Measurements from ENCODE around the gene HERC3. TPM values are rescaled to one million over a fixed set of nuclear protein-coding genes. Genes with fewer than 3 reads are reported as not detected.

Gene HERC3
- polyA plus RNA-seq, 3 donors = 13.9 to 15.7 (median 14.4) TPM

DNA sequence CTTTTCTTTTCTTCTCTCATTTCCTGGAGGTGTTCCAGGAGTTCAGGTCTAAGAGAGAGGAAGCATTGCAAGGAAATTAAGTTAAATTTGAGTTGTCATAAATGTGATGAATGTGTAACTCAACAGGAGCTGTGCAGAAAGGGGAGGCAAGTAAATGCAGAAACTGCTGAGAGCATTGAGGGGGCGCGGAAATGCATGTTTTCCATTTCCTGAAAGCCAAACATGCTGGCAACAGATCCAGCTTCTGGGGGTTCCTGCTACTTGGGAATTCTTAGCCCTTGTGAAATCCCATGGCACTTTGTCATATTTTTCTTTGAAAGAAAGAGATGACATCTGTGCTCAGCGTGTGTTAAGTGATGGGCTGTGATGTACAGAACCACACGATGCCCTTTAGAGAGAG is 139.1 kb downstream of the HERC3 start:
- DNase-seq (ENCODE audit: extremely low read depth in 1 of 11, low read depth in 9 of 11, low spot score in 4 of 11) = no peak

DNA sequence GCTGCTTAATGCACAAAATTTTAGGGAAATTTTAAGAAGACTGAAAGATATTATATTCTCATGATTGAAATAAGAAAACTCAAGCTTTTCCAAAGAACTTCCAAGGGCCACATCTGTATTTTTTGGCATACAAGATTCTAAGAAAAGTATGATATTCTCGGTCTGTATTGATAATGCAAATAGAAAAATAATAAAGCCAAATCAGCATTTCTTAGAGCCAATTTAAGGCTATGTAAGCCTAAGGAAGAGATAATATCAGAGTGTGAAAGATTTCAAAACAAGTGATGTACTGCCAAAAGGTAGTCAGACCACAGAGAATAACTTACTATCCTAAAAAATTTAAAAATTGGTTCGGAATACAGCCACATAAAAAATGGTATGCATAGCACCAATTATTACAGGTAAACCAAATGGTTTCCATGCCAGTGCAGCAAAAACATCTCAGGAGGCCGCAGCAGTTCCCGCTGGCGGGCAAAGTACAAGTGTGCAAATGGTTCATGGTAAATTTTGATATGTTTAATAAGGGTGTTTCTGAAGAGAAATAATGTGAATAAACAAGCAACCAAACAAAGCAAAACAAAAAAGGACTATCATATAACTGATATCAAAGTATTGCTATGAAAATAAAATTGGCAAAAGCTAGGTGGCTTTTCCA is 140.6 kb downstream of the HERC3 start:
- DNase-seq (ENCODE audit: extremely low read depth in 1 of 11, low read depth in 9 of 11, low spot score in 4 of 11) = no peak

DNA sequence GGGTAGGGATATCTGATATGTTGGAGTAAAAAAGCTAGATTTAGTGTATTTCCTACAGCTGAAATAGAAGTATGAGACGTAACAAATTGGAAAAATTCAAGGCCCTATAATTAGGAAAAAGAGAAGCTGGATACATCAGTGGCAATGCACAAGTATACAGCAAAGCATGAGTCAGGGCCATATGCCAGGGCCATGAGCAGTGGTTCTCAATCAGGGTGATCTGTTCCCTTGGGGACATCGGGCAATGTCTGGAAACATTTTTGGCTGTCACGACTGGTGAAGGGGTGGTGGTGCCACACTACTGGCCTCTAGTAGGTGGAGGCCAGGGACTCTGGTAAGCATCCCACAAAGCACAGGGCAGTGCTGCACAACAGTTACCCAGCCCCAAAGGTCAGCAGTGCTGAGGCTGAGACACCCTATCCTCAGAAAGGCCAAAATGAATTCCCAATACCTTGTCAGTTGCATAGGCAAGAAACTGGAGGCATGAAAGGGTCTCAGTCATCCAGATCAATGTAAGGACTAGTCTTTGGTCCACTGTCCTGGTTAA is 142.2 kb downstream of the HERC3 start:
- DNase-seq (ENCODE audit: extremely low read depth in 1 of 11, low read depth in 9 of 11, low spot score in 4 of 11) = no peak

DNA sequence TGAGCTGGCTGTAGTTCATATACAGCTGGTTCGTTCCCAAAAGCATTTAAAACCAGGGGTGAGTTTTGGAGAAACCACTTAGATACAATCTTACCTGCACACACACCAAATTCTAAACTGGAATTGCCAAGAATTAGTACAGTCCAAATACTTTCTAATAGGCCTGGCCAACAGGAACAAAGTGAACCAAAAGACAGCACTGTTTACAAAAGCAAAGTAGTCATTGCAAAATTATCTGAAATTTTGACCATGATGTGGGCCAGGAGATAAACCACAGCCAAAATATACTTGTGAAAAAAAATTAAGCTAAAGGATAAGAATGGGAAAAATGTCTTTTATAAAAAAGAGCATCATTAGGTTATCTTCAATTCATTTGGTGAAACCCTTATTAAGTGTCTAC is 143.3 kb downstream of the HERC3 start:
- no peak for DNase-seq (ENCODE audit: extremely low read depth in 1 of 11, low read depth in 9 of 11, low spot score in 4 of 11)

DNA sequence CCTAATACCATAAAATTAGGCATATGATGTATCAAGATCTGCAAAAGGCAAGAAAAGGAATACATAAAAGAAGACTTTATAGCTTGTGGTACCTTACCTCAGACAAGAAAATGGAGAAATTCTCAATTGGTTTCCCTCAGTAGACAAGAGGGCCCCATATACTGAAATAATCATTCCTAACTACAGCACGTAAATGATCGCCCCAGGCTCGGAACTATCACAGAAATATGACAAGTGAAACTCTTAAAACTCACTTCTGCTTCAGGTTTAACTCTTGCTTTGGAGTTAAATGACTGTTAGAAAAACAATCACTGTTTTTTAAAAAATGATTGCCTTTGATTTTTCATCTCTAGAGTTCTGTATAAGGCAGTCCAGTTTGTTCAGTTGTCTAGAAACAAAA is 144.0 kb downstream of the HERC3 start:
- no peak for DNase-seq (ENCODE audit: extremely low read depth in 1 of 11, low read depth in 9 of 11, low spot score in 4 of 11)

DNA sequence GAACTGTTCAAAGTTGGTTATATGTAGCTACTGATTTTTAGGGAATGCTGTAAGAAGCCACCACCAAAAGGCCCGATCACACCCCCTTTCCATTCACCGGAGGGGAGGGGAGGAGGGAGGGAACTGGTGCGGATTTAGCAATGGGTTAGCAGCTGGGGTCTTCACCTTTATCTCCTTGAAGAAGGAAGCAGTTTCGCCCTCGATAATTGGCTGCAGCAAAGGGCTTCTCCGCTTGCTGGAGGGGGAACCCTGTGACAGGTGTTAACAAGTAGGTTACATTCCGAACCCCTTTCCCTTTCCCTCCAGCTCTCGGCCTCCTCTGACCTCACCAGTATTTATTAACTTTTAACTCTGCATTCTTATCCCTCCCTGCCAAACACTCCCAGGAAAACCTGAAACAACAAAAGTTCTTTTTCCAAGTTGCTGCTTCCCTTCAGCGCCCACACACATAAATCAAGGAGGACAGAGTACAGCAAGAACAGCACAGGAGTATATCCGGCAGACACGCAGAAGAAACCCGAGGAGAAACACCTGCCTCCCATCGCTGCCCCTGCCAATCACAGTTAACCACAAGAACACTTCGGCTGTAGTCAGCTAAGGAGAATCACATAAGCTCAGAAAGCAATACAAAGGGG is 145.1 kb downstream of the HERC3 start:
- DNase-seq (ENCODE audit: extremely low read depth in 1 of 11, low read depth in 9 of 11, low spot score in 4 of 11) = peak; percentile 67 to 90 (median 82)

DNA sequence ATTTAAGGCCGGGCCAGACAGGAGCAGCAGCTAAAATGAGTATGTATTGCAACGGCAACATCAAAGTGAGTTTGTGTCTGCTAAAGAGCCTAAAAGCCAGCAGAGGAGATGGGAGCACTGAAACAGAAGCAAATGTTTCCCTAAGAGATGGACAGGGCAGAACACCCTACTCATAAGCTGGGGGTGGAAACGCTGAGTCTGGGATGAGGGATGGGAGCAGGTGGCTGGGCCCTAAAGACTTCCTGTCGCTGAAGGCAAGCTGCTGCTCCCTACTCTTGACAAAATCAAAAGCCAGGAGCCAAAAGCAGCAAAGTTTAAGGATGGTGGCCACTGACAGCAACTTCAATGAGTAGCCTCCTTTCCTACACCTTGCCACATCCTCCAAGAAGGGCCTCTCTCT is 145.9 kb downstream of the HERC3 start:
- no peak for DNase-seq (ENCODE audit: extremely low read depth in 1 of 11, low read depth in 9 of 11, low spot score in 4 of 11)

DNA sequence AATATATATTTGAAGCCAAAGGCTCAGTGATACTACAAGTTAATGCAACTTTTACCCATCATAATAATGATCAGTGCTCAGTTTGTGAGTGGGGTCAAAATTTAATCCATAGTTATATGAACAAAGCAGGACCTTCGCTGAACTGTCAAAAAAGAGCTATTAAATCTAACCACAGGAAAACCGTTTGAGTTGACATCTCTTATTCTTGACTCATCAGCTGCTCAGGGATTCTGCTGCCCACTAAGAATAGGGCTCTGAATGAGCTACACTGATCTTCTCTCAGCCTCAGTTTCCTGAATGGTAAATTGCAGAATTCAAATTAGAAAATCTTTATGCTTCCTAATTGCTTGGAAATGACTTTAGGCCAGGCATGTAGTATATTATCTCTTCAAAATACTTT is 150.3 kb downstream of the HERC3 start:
- DNase-seq (ENCODE audit: extremely low read depth in 1 of 11, low read depth in 9 of 11, low spot score in 4 of 11) = no peak

DNA sequence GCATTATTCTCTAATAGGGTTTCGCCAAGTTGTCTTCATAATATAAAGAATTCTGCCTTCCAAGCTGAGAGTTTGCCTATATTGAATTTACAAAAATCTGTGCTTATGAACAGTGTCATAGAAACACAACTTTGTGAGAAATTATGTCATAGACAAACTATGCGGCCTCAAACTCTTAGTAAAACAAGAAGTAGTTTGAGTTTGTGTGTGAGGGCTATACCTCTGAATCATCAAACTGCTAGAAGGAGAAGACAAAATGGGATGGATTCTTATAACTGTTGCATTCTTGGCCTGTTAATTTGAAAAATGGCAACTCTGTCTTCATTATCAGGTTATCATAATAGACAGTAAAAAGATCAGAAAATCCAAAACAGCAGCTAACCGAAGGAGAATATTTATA is 151.4 kb downstream of the HERC3 start:
- DNase-seq (ENCODE audit: extremely low read depth in 1 of 11, low read depth in 9 of 11, low spot score in 4 of 11) = no peak

DNA sequence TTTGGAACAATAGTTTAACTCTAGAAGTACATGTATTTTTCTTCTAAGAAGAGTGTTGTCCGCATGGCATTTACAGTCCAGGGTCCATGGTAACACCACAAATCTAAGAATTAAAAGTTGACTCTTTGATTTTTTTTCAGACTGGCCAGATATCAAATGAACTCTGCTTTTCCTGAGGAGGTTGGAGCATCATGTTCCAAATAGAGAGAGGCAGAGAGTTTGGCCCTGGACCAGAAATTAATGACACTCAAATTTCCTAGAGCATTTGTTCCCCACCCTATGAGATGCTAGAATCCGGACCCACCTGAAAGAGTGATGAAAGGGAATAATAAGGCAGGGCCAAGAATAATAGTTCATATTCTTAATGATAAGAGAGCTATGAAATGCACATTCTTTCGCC is 152.3 kb downstream of the HERC3 start:
- no peak for DNase-seq (ENCODE audit: extremely low read depth in 1 of 11, low read depth in 9 of 11, low spot score in 4 of 11)

DNA sequence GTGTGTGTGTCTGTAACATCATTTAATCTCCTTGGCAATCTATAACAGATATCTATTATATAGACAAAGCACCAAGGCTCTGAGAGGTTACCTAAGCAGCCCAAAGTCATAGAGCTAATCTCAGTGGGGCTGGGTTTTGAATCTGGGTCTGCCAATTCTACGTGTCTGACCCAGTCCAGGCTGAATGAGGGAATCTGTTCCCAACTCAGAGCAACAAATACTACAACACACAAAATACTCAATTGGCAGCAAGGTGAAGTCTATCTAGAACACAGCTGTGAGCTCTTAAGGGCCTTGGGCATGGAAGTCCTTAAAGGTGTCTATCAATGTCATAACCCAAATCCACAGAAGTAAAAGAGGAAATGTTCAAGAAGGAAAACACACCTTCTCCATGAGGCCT is 152.9 kb downstream of the HERC3 start:
- DNase-seq (ENCODE audit: extremely low read depth in 1 of 11, low read depth in 9 of 11, low spot score in 4 of 11) = no peak

DNA sequence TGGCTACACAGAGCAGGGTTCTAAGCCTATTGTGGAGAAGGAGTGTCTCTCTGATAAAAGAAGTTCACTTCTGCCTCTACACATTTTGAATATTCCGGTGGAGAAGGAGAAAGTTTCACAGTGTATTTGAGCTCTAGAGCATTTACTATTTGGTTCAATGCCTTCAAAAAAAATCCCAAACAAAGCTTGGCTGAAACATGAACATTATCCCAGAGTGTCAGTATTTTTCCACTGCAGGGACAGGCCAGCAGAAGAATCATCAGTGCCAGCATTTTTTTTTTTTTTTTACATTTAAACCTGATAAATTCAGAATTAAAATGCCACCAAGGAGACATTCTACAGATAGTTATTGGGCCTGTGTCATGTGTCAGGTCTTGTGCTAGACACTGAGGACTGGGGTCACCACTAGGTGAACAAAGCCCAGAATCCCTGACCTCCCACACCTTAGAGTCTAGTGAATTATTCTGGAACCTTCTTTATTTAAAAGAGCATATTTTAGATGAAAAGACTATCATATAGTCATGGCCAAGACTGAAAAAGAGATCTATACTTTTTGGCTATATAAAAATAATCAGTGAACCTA is 153.4 kb downstream of the HERC3 start:
- DNase-seq (ENCODE audit: extremely low read depth in 1 of 11, low read depth in 9 of 11, low spot score in 4 of 11) = no peak

DNA sequence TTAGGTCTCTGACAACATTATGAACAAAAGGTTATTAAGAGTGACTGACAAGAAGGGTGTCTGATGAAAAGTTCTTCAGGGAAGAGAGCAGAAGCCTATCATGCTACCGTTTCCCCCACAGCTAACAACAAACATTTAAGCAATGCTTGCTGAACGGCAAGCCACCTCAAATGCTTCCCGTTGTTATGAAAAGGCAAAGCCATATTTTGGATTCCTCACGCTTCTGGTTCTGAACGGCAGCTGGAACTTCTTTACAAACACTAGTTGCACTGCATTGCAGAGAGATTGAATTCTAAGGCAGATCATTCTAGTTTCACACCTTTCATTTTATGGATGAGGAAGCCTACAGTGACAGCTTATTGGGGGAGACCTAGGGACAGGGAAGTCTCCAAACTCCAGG is 153.9 kb downstream of the HERC3 start:
- no peak for DNase-seq (ENCODE audit: extremely low read depth in 1 of 11, low read depth in 9 of 11, low spot score in 4 of 11)

DNA sequence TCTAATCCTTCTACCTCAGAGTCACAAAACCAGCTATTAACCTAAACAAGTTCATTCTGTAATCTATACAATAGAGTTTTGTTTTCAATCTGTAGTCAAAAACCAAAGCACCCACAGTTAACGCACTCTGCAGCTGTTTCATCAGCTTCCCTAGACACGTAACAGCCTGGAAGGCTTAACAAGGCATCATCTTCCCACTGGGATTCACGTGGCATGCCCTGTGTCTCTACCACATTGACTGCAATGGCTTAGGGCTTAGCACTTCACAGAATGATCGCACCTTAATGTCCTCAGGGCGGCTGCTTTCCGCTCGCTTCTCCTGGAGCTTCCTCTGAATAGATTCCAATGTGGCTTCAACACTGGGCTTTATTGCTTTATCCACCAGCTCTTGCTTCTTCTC is 155.1 kb downstream of the HERC3 start:
- DNase-seq (ENCODE audit: extremely low read depth in 1 of 11, low read depth in 9 of 11, low spot score in 4 of 11) = no peak

DNA sequence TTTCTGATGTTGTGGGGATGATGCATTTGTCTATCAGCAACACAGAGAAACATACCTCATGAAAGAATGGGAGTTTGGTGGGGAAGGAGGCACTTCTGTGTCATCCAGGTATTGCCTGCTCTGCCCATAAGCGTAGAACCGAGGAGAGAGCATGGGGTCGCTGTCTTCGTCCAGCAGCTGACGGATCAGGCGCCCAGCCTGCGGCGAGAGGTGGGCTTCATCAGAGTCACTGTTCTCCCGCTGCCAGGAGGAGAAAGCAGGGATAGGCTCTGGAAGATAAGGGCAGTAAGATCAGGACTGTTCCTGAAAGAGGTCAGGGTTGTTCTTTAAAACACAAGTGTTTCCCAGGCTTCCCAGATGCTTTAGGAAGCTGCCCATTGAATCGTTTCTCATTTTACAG is 158.1 kb downstream of the HERC3 start:
- no peak for DNase-seq (ENCODE audit: extremely low read depth in 1 of 11, low read depth in 9 of 11, low spot score in 4 of 11)

DNA sequence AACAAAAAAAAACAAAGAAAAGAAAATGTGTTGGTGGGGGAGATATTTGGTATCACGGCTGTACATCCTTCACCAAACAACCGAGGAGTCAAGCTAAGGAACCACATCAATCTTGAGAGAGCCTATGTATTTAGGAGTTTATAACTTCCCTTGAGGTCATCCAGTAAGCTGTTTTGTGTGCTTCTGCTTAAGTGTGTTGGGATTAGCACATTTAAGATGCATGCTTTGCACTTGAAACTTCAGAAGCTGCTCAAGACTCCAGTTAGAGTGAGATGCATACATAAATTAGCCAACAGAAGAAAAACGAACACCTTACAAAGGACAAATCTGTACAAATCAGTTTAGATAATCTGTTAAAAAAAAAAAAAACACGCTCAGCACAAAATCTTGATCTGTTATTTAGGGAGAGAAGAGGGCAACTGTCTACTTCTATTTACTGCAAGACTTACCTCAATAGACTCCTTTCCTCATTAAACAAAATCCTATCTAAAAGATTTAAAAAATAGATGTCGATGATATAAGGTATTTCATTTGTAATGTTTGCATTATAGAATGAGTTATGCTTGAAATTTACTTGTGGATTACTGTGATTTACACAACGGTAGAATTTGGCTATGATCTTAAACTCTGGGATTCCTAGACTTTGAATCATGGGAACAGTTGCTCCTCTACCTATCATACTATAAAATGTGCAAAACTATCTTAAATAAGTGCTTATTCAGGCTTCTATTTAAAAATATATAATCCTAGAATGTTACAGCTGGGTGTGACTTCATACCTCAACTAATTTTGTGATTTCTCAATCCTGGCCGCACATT is 159.2 kb downstream of the HERC3 start:
- no peak for DNase-seq (ENCODE audit: extremely low read depth in 1 of 11, low read depth in 9 of 11, low spot score in 4 of 11)

DNA sequence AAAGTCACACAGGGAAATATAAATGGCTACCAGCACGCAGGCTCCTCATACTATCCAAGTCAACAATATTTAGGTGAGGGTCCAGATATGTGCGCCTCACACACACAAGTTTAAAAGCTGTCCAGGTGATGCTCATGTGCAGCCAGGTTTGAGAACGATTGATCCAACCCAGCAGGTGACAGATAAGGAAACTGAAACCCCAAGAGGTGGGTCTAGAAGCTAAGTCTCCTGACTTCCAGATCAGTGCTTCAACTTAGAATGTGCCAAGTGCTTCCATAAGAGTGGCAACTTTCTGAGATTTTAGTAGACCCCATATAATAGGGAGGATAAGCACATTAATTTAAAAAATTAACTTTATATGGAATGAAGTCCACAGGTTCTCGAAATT is 159.8 kb downstream of the HERC3 start:
- DNase-seq (ENCODE audit: extremely low read depth in 1 of 11, low read depth in 9 of 11, low spot score in 4 of 11) = no peak

DNA sequence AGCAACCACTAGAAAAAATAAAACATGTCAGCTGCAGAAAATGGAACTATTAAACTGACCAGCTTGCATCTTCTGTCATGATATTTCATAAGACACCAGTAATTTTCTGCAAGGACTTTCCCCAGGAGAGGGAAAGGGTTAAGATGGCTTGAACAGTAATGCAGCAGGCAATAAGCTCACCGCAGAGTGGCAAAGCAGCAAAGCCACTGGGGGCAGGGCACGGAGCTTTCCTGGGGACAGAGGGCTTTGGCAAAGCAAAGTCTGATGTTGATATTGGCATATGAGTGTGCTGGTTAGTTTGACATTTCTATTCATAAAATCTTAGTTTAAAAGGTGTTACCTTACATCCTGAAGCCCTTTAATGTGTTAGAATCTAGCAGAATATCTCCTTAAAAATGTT is 160.5 kb downstream of the HERC3 start:
- no peak for DNase-seq (ENCODE audit: extremely low read depth in 1 of 11, low read depth in 9 of 11, low spot score in 4 of 11)

DNA sequence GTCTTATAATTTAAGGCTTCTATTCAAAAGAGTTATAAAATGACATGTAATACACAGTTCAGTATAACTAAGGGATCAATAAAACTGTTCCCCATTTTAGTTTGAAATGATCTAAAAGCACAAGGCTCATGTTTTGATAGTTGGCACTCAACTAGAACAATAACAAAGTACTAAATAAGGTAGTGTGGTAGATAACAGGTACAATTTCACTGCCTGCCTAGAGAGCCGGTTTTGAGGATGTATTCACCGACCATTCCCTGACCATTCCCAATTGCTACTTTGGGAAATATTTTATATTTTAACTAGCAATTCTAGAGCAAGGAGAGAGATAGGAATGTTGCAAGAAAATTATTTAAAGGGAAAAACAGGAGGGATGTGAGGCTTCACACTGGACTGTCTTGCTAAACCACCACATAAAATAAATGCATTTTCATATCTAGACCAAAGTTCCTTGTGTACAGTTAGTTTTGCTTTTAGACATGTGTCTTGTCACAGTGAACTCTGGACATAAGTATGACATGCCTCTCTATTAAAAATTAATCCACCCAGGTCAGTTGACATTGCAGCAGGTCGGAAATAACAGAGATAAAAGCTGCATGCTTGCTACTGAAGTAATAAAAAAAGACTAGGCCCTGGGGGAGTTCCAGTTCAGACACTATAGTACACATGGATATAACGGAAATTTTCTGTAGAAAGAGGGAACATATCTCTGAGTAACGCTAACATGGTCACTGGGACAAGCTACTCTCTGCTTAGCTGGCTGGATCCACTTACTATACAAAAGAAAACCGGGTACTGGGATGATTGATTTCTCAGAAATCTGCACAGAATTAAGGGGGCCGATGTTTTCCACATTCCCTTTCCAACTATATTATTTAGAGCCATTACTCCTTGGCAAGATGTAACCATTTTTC is 161.6 kb downstream of the HERC3 start:
- DNase-seq (ENCODE audit: extremely low read depth in 1 of 11, low read depth in 9 of 11, low spot score in 4 of 11) = no peak
